HepG2 (cell line): ENCODE measurements around the gene CLN6. TPM values are rescaled to one million over a fixed set of nuclear protein-coding genes. Genes with fewer than 3 reads are reported as not detected.

Experiments
- ATAC-seq: fragments of 200-7000 bp; cut with Tn5 transposase; 3 replicates; pipeline ENCODE4 v1.9.1; 2020; ENCODE audit warnings: mild to moderate bottlenecking, moderate library complexity
- BruUV-seq: library from RNA; stranded (reverse); fragments of 400-500 nt; replicated peaks from 2 replicates; lab custom pipeline; 2021; lab: Mats Ljungman, UMichigan
- CTCF ChIA-PET: fragments of 300-600 bp; formaldehyde crosslinking; extraction: SDS; loops from one replicate; lab custom pipeline; 2021; ENCODE audit warnings: low total read pairs, inconsistent platforms, low intra/inter-chr PET ratio; lab: Yijun Ruan, JAX
- POLR2A ChIA-PET: fragments of 350-600 bp; sonication (Branson Sonifier 250); formaldehyde crosslinking; loops from one replicate; lab custom pipeline; 2020; ENCODE audit warnings: antibody characterized with exemption, inconsistent platforms; lab: Yijun Ruan, JAX
- DNase-seq: peaks from one replicate; pipeline ENCODE4 v3.0.0-alpha.2; 2015; ENCODE audit warnings: low spot score
- FAIRE-seq: peaks from 3 replicates; lab custom pipeline; 2011; peaks lifted over from hg19 to GRCh38; lab: Jason Lieb, UNC
- H2AFZ ChIP-seq: one replicate; pipeline ENCODE4 v1.6.1; 2011; ENCODE audit warnings: low read length, inconsistent platforms
- H3K27ac ChIP-seq: fragments of 300-600 bp; 3 replicates; pipeline ENCODE4 v1.8.0; 2011; ENCODE audit warnings: mixed run types, mild to moderate bottlenecking, mixed read lengths, low read length, inconsistent platforms; ENCODE audit not compliant: insufficient read depth; ENCODE audit errors: extremely low read length
- H3K27me3 ChIP-seq, 2 experiments: fragments of 200-600 bp in 1 of 2; 2 replicates in 1 of 2; 3 replicates in 1 of 2; pipeline versions ENCODE4 v1.6.0 to v1.8.0; 2011; ENCODE audit warnings: low read length in 2 of 2, mild to moderate bottlenecking in 2 of 2, moderate library complexity in 2 of 2, inconsistent platforms in 1 of 2; ENCODE audit not compliant: insufficient read depth in 2 of 2, control insufficient read depth in 1 of 2
- H3K36me3 ChIP-seq, 2 experiments: fragments of 200-600 bp in 1 of 2; replicated peaks in 1 of 2; 2 replicates in 1 of 2; 3 replicates in 1 of 2; pipeline versions ENCODE4 v1.5.1 to v1.8.0; 2011; ENCODE audit warnings: low read length in 2 of 2, inconsistent platforms in 1 of 2; ENCODE audit not compliant: insufficient read depth in 2 of 2, control insufficient read depth in 1 of 2
- H3K4me1 ChIP-seq: 2 replicates; pipeline ENCODE4 v1.5.1; 2012; ENCODE audit warnings: low read length, inconsistent platforms; ENCODE audit not compliant: insufficient read depth
- H3K4me2 ChIP-seq: 2 replicates; pipeline ENCODE4 v1.6.0; 2011; ENCODE audit warnings: low read depth, low read length, inconsistent platforms
- H3K4me3 ChIP-seq, 3 experiments: fragments of 200-600 bp in 1 of 3; sonication (generic), shearing (Covaris generic) in 1 of 3; replicated peaks in 1 of 3; 2 replicates each; pipeline ENCODE4 v1.5.1; 2011 to 2016; ENCODE audit warnings: low read length in 3 of 3, inconsistent platforms in 2 of 3, low read depth in 2 of 3, mild to moderate bottlenecking in 2 of 3, control low read depth in 1 of 3, mixed read lengths in 1 of 3; ENCODE audit not compliant: insufficient read depth in 1 of 3
- H3K79me2 ChIP-seq: one replicate; pipeline ENCODE4 v1.6.1; 2011; ENCODE audit warnings: low read length, inconsistent platforms; ENCODE audit not compliant: insufficient read depth
- H3K9ac ChIP-seq: 2 replicates; pipeline ENCODE4 v1.6.0; 2011; ENCODE audit warnings: mild to moderate bottlenecking, low read depth, low read length, inconsistent platforms; ENCODE audit not compliant: insufficient read depth
- H3K9me3 ChIP-seq: 2 replicates; pipeline ENCODE4 v1.5.1; 2012; ENCODE audit warnings: mild to moderate bottlenecking, low read length
- H4K20me1 ChIP-seq: 2 replicates; pipeline ENCODE4 v1.6.0; 2011; ENCODE audit warnings: inconsistent platforms, mild to moderate bottlenecking, low read length, moderate library complexity; ENCODE audit not compliant: insufficient read depth
- AGO1 ChIP-seq: fragments of 200-400 bp; formaldehyde crosslinking; IDR thresholded peaks from 2 replicates; pipeline ENCODE4 v1.6.1; 2017; ENCODE audit warnings: mild to moderate bottlenecking, low read depth, low read length, moderate library complexity; ENCODE audit not compliant: poor library complexity, severe bottlenecking
- ATF6 ChIP-seq: sonication (generic); formaldehyde crosslinking; conservative IDR thresholded peaks from 2 replicates; pipeline ENCODE4 v1.4.0; 2020; ENCODE audit warnings: missing genetic modification reagents
- BHLHE40 ChIP-seq: IDR thresholded peaks from 2 replicates; pipeline ENCODE4 v1.6.1; 2011; ENCODE audit warnings: low read length, improper control_type of control experiment
- CBX2 ChIP-seq, 2 experiments: fragments of 200-600 bp in 1 of 2; sonication (generic); formaldehyde crosslinking in 1 of 2; IDR thresholded peaks; 2 replicates each; pipeline versions ENCODE4 v1.7.0 to v1.8.1; 2018 to 2022; ENCODE audit warnings: low read depth in 2 of 2, low read length in 1 of 2, mild to moderate bottlenecking in 1 of 2, missing genetic modification reagents in 1 of 2
- CENPT ChIP-seq: sonication (generic); formaldehyde crosslinking; IDR thresholded peaks from 2 replicates; pipeline ENCODE4 v1.8.0; 2022; ENCODE audit warnings: low read depth, mild to moderate bottlenecking, moderate library complexity, missing genetic modification reagents
- FOSL2 ChIP-seq: sonication (generic); formaldehyde crosslinking; IDR thresholded peaks from 2 replicates; pipeline ENCODE4 v1.4.0; 2020; ENCODE audit warnings: missing genetic modification reagents
- GATAD2A ChIP-seq: IDR thresholded peaks from 2 replicates; pipeline ENCODE4 v1.6.1; 2016
- HIC2 ChIP-seq: sonication (generic); formaldehyde crosslinking; IDR thresholded peaks from 2 replicates; pipeline ENCODE4 v1.9.0; 2022; ENCODE audit warnings: low read depth, missing genetic modification reagents
- NFYC ChIP-seq: IDR thresholded peaks from 2 replicates; pipeline ENCODE4 v1.6.1; 2016; ENCODE audit warnings: missing genetic modification reagents, missing compliant biosample characterization
- PCBP1 ChIP-seq: fragments of 200-400 bp; formaldehyde crosslinking; IDR thresholded peaks from 2 replicates; pipeline ENCODE4 v1.6.1; 2017; ENCODE audit warnings: mild to moderate bottlenecking, low read depth, low read length, borderline replicate concordance
- SP1 ChIP-seq, 2 experiments: fragments of 450-650 bp in 1 of 2; sonication (generic) in 1 of 2; formaldehyde crosslinking in 1 of 2; IDR thresholded peaks; 2 replicates each; pipeline versions ENCODE4 v1.4.0 to v1.6.1; 2016 to 2020; ENCODE audit warnings: missing genetic modification reagents in 1 of 2
- ZFP36 ChIP-seq: fragments of 150-350 bp; IDR thresholded peaks from 2 replicates; pipeline ENCODE4 v1.6.1; 2018; ENCODE audit warnings: borderline replicate concordance, low read length, low read depth; ENCODE audit not compliant: partially characterized antibody
- ZFP36L2 ChIP-seq: sonication (generic); formaldehyde crosslinking; IDR thresholded peaks from 2 replicates; pipeline ENCODE4 v1.4.0; 2020; ENCODE audit warnings: missing genetic modification reagents
- ZNF343 ChIP-seq: sonication (generic); formaldehyde crosslinking; IDR thresholded peaks from 2 replicates; pipeline ENCODE4 v1.4.0; 2020; ENCODE audit warnings: mild to moderate bottlenecking, missing genetic modification reagents
- ZNF674 ChIP-seq: sonication (generic); formaldehyde crosslinking; IDR thresholded peaks from 2 replicates; pipeline ENCODE4 v1.5.0; 2020; ENCODE audit warnings: low read depth, mild to moderate bottlenecking, missing genetic modification reagents
- whole genome bisulfite sequencing: methylation state at CpG from one replicate; pipeline ENCODE4 v1.1.6; 2017; ENCODE audit warnings: low lambda C conversion rate; 5-methylcytosine and 5-hydroxymethylcytosine counted together
- in situ Hi-C: cut with HindIII; loops from 2 replicates; pipeline ENCODE4 v1.10.0; 2017; ENCODE audit warnings: low pct_unique_long_range_greater_than_20kb; ENCODE audit not compliant: extremely low pct_ligation_motif_present
- intact Hi-C: fragments of 100-400 bp; cut with micrococcal nuclease; formaldehyde crosslinking; loops from one replicate; pipeline ENCODE4 v1.10.0; 2022; ENCODE audit not compliant: unreplicated experiment
- polyA plus RNA-seq, 8 experiments: library from polyadenylated mRNA; depleted of rRNA in 3 of 8; stranded (reverse) in 7 of 8; unstranded in 1 of 8; fragments of >200 nt; fragmentation: Illumina TruSeq in 4 of 8; extraction: Trizol in 4 of 8; gene quantifications; 2 replicates each; pipeline versions ENCODE4 v1.2.1 to v1.2.3, GENCODE V29; 2011 to 2016; ENCODE audit warnings: low read depth in 4 of 8, missing spikeins in 1 of 8, mixed read lengths in 1 of 8; ENCODE audit not compliant: insufficient read depth in 1 of 8
- total RNA-seq, 5 experiments: library from RNA; depleted of rRNA; stranded (reverse); fragments of >200 nt; fragmentation: Illumina TruSeq; extraction: Trizol; gene quantifications; 2 replicates each; pipeline ENCODE4 v1.2.3, GENCODE V29; 2016; ENCODE audit warnings: low read depth in 1 of 5
- TF ChIP-seq, protein P1 (sequence below): sonication (generic); formaldehyde crosslinking; conservative IDR thresholded peaks from 2 replicates; pipeline ENCODE4 v1.4.0; 2020; ENCODE audit warnings: mild to moderate bottlenecking, missing genetic modification reagents, moderate library complexity

CLN6 gene
- total and polyA plus RNA-seq, 2 of the 13 experiments (the other 11 are each of a cell fraction or from before 2014, with no cell fraction given), result 24.9 to 27.1 TPM

DNA sequence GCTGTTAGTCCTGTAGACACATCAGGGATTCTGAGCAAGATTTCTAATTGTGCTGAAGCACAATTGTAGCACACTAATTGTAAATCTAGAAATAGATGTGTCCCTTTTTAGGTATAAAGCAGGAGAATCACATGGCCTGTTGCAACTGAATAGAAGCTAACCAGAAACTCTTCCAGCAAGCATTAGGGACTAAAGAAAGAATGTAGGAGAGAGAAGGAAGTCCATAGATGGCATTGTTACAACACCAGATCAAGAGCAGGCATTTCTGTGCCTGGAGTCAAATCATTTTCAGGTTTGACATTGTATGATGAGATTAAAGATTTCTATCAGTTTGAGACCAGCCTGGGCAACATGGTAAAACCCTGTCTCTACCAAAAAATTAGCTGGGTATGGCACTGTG is 51.8 kb downstream of the CLN6 start (continued):
- TF ChIP-seq SP1 (IDR thresholded peaks at IDR 0.05), result no peak
- TF ChIP-seq SP1 (CRISPR knock-in tag; IDR thresholded peaks at IDR 0.05), result no peak
- TF ChIP-seq NFYC, result no peak

- H3K9ac ChIP-seq, result no peak overlapping the region
- ChIA-PET CTCF (no interaction called here), POLR2A (no interaction called here)
- WGBS, result 100% methylated on average over 3 of the region's 3 CpGs
- DNase-seq (no peak), ATAC-seq (no peak), FAIRE-seq (no peak)
- intact Hi-C loops (no loop called here), in situ Hi-C loops (no loop called here)
- no TSS peak for BruUV-seq
- H3K27me3 ChIP-seq, result no peaks in the 10 kb centered on the region
- no peaks in the 10 kb centered on the region for H3K79me2 ChIP-seq
- no peak overlapping the region for H2AFZ ChIP-seq
- H3K4me3 ChIP-seq, result no peak overlapping the region
- no peaks in the 10 kb centered on the region for H4K20me1 ChIP-seq
- H3K4me1 ChIP-seq, result no peaks in the 10 kb centered on the region
- no peaks in the 10 kb centered on the region for H3K9me3 ChIP-seq
- peaks cover 11 to 68% of the 10 kb centered on the region in 2 experiments for H3K36me3 ChIP-seq
- TF ChIP-seq FOSL2, result no peak
- no peak for TF ChIP-seq CBX2 (IDR thresholded peaks at IDR 0.05; ENCODE audit: low read depth, low read length)
- no peak for TF ChIP-seq CBX2 (CRISPR knock-in tag; IDR thresholded peaks at IDR 0.05; ENCODE audit: low read depth)
- no peak for TF ChIP-seq BHLHE40
- TF ChIP-seq PCBP1, result no peak
- no peak for TF ChIP-seq ZNF674
- no peak for TF ChIP-seq ZFP36
- TF ChIP-seq GATAD2A (CRISPR knock-in tag), result no peak
- TF ChIP-seq, protein P1, sequence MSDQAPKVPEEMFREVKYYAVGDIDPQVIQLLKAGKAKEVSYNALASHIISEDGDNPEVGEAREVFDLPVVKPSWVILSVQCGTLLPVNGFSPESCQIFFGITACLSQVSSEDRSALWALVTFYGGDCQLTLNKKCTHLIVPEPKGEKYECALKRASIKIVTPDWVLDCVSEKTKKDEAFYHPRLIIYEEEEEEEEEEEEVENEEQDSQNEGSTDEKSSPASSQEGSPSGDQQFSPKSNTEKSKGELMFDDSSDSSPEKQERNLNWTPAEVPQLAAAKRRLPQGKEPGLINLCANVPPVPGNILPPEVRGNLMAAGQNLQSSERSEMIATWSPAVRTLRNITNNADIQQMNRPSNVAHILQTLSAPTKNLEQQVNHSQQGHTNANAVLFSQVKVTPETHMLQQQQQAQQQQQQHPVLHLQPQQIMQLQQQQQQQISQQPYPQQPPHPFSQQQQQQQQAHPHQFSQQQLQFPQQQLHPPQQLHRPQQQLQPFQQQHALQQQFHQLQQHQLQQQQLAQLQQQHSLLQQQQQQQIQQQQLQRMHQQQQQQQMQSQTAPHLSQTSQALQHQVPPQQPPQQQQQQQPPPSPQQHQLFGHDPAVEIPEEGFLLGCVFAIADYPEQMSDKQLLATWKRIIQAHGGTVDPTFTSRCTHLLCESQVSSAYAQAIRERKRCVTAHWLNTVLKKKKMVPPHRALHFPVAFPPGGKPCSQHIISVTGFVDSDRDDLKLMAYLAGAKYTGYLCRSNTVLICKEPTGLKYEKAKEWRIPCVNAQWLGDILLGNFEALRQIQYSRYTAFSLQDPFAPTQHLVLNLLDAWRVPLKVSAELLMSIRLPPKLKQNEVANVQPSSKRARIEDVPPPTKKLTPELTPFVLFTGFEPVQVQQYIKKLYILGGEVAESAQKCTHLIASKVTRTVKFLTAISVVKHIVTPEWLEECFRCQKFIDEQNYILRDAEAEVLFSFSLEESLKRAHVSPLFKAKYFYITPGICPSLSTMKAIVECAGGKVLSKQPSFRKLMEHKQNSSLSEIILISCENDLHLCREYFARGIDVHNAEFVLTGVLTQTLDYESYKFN (CRISPR knock-in tag), result no peak
- no peak for TF ChIP-seq ZNF343 (CRISPR knock-in tag)
- TF ChIP-seq HIC2, result no peak
- no peak for TF ChIP-seq CENPT
- no peak for TF ChIP-seq ZFP36L2 (CRISPR knock-in tag)
- TF ChIP-seq AGO1, result no peak
- no peak for TF ChIP-seq ATF6 (CRISPR knock-in tag)
- H3K4me2 ChIP-seq, result no peak overlapping the region
- no peak overlapping the region for H3K27ac ChIP-seq
Measured at GRCh38 chr15:68176601-68177000, 52.9 kb downstream of the CLN6 start.
